A673 (cell line): ENCODE results near the gene HSDL1.

Source experiments
- CTCF ChIP-seq: fragments of 300-800, 200-600 bp; sonication (generic); conservative IDR thresholded peaks from 2 replicates; pipeline ENCODE4 v1.5.1; 2017; ENCODE audit warnings: low read depth, mild to moderate bottlenecking, antibody characterized with exemption, low read length, moderate library complexity, mixed read lengths
- EZH2 ChIP-seq: fragments of 200-600 bp; sonication (generic); IDR thresholded peaks from 2 replicates; pipeline ENCODE4 v1.6.1; 2017; ENCODE audit warnings: borderline replicate concordance, low read depth, mild to moderate bottlenecking, mixed read lengths, antibody characterized with exemption, low read length; ENCODE audit not compliant: poor library complexity, severe bottlenecking

GRCh38 chr16:84193480-84193879, 48.5 kb upstream of the HSDL1 start:
- TF ChIP-seq CTCF (no peak), EZH2 (no peak)
